ENCODE results near the gene TBPL2.

Gene TBPL2

GRCh38 chr14:55419663-55420062 lies 20.8 kb downstream of the TBPL2 start:
- peaks cover 2% of the 10 kb centered on the region for H3K4me1 Mint-ChIP-seq

GRCh38 chr14:55418411-55418810 lies 22.0 kb downstream of the TBPL2 start:
- no peak overlapping the region for H3K4me3 Mint-ChIP-seq
- H3K9me3 Mint-ChIP-seq = no peaks in the 10 kb centered on the region
- H3K27ac Mint-ChIP-seq = no peak overlapping the region
- H3K4me1 Mint-ChIP-seq = no peaks in the 10 kb centered on the region
- H3K36me3 Mint-ChIP-seq (ENCODE audit: low read depth) = no peaks in the 10 kb centered on the region
- TF ChIP-seq CTCF (IDR thresholded peaks at IDR 0.05; ENCODE audit: unreplicated experiment in 3 of 3) = no peak
- H3K27me3 Mint-ChIP-seq (ENCODE audit: low read depth) = peaks cover 5% of the 10 kb centered on the region

More at GRCh38 chr14:55419663-55420062, 20.8 kb downstream of the TBPL2 start:
- Mint-ChIP-seq H3K27ac (no peak overlapping the region), H3K4me3 (no peak overlapping the region), H3K9me3 (no peaks in the 10 kb centered on the region), H3K27me3 (ENCODE audit: low read depth) (peaks cover 5% of the 10 kb centered on the region), H3K36me3 (ENCODE audit: low read depth) (no peaks in the 10 kb centered on the region)
- no peak for TF ChIP-seq CTCF (IDR thresholded peaks at IDR 0.05; ENCODE audit: unreplicated experiment in 3 of 3)

- Mint-ChIP-seq H3K4me1 (peaks cover 2% of the 10 kb centered on the region), H3K36me3 (ENCODE audit: low read depth) (no peaks in the 10 kb centered on the region), H3K27ac (no peak overlapping the region), H3K9me3 (no peaks in the 10 kb centered on the region), H3K4me3 (no peak overlapping the region), H3K27me3 (ENCODE audit: low read depth) (peaks cover 5% of the 10 kb centered on the region)
- TF ChIP-seq CTCF (IDR thresholded peaks at IDR 0.05; ENCODE audit: unreplicated experiment in 3 of 3) = no peak
Measured at GRCh38 chr14:55417955-55418354, 22.5 kb downstream of the TBPL2 start.

GRCh38 chr14:55416866-55417265 lies 23.6 kb downstream of the TBPL2 start:
- H3K4me3 Mint-ChIP-seq = no peak overlapping the region
- H3K27ac Mint-ChIP-seq = no peak overlapping the region
- H3K36me3 Mint-ChIP-seq (ENCODE audit: low read depth) = no peaks in the 10 kb centered on the region
- H3K27me3 Mint-ChIP-seq (ENCODE audit: low read depth) = peaks cover 5% of the 10 kb centered on the region
- H3K9me3 Mint-ChIP-seq = no peaks in the 10 kb centered on the region
- TF ChIP-seq CTCF (IDR thresholded peaks at IDR 0.05; ENCODE audit: unreplicated experiment in 3 of 3) = peak in 1 of 3 experiments; percentile 9
- peaks cover 12% of the 10 kb centered on the region for H3K4me1 Mint-ChIP-seq

GRCh38 chr14:55414551-55414950 lies 25.9 kb downstream of the TBPL2 start:
- TF ChIP-seq CTCF (IDR thresholded peaks at IDR 0.05; ENCODE audit: unreplicated experiment in 3 of 3) = no peak
- Mint-ChIP-seq H3K4me3 (no peak overlapping the region), H3K9me3 (no peaks in the 10 kb centered on the region), H3K27ac (no peak overlapping the region), H3K36me3 (ENCODE audit: low read depth) (no peaks in the 10 kb centered on the region), H3K27me3 (ENCODE audit: low read depth) (peaks cover 5% of the 10 kb centered on the region), H3K4me1 (peaks cover 25% of the 10 kb centered on the region)

GRCh38 chr14:55412676-55413075 lies 27.7 kb downstream of the TBPL2 start:
- Mint-ChIP-seq H3K4me3 (peak overlapping the region; percentile 91 to 96 (median 96)), H3K4me1 (peaks cover 35% of the 10 kb centered on the region), H3K27me3 (ENCODE audit: low read depth) (peaks cover 5% of the 10 kb centered on the region), H3K9me3 (no peaks in the 10 kb centered on the region), H3K27ac (peak overlapping the region; percentile 90 to 93 (median 92)), H3K36me3 (ENCODE audit: low read depth) (no peaks in the 10 kb centered on the region)
- no peak for TF ChIP-seq CTCF (IDR thresholded peaks at IDR 0.05; ENCODE audit: unreplicated experiment in 3 of 3)
